ENCODE results near the gene SLC7A6.

SLC7A6 gene

DNA sequence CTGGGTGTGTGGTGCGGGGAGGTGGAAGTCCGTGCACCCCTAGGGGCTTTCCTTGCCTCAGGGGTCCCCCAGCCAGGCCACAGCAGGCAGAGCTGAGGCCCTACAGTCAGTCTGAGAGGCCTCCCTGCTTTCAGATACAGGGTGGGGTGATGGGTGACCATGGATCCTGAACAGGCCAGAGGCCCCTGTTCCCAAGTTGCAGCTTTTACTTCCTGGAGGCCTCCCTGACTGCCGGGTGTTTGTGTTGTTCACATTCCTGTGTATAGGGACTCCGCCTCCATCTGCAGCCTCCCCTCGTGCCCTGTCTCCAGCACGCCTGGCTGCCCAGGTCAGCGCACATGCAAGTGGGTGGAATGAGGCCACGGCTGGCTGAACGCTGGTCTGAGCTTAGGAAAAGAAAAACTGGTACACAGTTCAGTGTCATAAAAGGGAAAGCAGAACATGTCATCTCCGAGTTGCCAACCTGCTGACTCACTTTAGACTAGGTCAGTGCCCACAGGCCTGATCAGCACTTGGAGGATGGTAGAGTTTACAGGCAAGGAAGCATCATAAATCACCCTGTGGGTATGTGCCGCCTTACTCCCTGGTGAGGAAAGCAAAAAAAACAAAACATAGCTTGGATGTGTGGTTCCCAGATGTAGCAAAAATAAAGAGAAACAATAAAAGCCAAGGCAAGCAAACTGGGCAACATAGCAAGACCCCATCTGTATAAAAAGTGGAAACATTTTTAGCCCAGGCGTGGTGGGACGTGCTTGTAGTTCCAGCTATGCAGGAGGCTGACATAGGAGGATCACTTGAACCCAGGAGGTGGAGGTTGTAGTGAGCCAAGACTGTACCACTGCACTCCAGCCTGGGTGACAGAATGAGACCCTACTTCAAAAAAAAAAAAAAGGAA, 6.2 kb upstream of the SLC7A6 start:
- peak; percentile 52 for DNase-seq

DNA sequence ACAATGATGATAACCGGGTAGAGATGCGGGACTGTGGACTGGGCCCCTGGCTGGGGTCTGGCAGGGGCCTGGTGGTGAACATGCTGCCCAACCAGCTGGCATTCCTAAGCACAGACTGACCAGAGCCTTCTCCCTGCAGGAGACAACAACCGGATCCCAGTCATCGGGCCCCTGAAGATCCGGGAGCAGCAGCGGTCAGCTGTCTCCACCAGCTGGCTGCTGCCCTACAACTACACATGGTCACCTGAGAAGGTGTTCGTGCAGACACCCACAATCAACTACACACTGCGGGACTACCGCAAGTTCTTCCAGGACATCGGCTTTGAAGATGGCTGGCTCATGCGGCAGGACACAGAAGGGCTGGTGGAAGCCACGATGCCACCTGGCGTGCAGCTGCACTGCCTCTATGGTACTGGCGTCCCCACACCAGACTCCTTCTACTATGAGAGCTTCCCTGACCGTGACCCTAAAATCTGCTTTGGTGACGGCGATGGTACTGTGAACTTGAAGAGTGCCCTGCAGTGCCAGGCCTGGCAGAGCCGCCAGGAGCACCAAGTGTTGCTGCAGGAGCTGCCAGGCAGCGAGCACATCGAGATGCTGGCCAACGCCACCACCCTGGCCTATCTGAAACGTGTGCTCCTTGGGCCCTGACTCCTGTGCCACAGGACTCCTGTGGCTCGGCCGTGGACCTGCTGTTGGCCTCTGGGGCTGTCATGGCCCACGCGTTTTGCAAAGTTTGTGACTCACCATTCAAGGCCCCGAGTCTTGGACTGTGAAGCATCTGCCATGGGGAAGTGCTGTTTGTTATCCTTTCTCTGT, 5.1 kb upstream of the SLC7A6 start:
- DNase-seq = no peak

DNA sequence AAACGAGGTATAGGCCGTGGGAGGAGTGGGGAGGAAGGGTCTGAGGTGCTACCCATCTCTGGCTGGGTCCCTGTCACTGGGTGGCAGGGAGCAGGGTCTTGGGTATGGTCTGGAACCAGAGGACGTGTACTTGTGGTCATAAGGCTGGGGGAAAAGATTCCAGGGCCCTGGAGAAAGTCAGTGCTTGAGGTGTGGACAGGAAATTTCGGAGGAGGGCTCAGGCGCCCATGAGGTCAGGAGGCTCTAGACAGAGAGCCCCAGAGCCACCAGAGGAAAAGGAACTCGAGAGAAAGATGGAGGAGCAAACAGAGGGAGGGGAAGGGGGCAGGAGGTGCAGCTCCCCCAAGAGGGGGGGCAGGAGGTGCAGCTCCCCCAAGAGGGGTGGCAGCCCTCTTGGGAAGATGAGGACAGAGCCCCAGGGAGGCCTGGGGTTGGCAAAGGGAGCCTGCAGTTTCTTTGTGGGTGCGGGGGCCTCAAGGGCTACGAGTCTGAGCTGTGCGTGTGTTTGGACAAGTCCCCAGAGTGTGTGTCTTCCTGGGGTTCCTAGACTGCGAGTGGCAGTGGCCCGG, 683 bp upstream of the SLC7A6 start:
- DNase-seq = no peak

DNA sequence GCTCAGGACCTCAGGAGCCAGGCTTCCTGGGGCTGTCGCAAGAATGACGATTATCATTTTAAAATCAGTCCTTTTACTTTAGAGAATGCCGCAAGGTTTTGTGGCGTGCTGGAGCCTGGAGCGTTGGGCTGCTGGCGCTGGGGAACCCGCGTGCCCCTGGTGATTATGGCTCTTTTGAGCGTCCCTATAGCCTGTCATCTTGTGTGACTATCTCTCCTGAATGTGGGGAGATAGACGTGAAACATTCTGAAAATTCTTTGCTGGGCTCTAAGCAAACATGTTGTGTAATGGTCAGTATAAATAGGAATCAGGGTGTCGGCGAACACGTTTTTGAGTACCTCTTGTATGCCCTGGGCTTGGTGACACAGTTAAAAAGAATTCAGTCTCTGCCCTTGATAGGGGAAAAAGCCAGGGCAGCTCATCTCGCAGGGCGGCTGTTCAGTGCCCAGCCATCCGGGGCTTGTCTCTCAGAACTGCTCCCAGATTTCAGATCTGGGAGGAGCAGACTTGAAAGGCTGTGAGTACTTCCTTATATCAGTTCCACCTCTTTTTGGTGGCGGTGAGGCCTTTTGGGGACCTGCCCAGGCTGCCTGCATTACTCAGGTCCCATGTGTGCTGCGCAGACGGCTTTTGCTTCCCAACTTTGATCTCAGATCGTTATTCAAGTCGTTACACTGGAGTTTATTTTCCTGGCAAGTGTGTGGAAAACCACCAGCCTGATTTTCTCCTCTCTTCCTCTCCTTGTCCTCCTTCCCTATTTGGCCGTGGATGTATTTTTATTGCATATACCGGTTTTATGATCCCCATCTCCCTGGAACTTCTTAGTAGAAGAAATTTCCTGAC, 973 bp downstream of the SLC7A6 start:
- DNase-seq = peak; percentile 29

DNA sequence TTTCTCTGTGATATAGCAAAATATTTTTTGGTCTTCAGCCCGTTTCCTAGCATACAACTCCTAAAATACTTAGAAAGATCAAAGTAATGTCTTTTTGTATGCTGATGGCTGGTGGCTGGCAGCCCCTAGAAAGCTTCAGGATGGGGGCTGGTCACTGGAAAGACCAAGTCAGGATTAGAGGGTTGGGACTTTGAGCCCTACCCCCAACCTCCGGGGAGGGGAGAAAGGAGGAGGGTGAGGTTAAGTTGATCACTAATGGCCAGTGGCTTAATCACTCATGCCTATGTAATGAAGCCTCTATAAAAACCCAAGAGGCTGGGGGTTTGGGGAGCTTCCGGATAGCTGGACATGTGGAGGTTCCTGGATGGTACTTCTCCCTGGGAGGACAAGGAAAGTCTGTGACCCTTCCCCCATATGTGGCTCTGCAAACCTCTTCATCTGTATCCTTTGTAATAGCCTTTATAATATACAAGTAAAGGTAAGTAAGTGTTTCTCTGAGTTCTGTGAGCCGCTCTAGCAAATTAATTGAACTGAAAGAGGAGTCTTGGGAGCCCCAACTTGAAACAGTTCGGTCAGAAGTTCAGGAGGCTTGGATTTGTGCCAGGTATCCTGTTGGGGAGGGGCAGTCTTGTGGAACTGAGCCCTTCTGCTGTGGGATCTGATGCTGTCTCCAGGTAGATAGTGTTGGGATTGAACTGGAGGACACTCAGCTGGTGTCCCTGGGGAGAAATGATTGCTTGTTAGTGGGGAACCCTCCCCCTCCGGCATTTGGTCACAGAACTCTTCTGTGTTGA, 3.5 kb downstream of the SLC7A6 start:
- DNase-seq = no peak

DNA sequence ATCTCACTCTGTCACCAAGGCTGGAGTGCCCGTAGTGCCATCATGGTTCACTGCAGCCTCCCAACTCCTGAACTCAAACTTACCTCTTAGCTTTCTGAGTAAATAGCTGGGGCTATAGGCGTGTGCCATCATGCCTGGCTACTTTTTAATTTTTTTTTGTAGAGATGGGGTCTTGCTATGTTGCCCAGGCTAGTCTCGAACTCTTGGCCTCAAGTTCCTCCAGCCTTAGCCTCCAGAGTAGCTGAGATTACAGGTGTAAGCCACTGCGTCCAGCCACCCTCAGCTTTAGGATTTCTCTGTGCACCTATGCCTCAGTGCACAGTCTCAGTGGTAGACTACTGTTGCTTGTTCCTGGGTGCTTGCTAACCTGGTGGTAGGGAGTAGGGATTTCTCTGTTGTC, 5.5 kb downstream of the SLC7A6 start:
- no peak for DNase-seq

DNA sequence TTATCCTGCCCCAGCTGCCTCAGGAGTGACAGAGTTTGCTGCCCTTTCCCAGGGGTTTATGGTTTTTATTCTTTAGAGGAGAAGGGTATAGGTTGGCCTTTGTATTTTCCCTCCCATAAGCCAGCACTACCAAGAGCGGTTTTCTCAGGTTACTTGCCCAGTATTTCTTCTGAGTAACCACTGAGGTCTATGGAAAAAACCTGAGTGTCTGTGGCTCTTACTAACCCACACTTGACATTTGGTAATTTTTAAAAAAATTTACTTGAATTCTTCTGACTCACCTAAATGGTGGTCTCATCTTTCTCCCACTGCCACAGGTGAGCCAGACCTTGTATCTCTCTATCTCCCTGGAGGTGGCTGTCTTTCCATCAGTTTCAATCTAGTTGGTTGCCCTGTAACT, 6.0 kb downstream of the SLC7A6 start:
- no peak for DNase-seq

DNA sequence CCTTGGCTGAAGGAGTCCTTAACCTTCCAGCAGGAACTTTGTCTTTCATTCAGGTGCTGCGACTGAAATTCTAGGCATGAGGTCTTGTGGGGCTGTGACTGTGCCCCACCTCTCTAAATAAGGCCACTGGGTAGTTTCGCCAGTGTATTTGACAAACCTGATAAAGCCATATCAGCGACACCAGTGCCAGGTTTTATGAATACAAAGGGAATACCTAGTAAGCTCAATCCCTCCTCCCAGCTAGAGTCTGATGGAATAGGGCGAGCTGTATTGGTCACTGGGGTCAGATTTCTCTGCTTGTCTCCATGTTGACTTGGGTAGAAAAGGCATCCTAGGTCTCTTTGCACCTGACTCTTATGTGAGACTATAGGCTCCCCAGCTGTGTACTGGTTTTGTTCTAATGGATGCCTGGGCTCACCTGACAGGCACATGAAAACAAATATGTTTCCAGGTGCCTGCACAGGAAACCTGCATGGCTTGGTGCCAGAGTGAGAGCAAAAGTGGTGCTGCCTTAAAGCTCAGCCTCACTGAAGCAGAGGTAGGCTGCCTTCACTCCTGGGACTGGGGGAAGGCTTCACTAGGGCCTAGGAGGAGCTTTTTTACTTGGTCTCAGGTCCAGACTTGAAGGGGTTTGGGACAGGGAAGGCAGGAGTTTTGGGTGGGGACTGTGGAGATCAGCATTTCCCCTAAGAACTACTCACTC, 8.3 kb downstream of the SLC7A6 start:
- no peak for DNase-seq

DNA sequence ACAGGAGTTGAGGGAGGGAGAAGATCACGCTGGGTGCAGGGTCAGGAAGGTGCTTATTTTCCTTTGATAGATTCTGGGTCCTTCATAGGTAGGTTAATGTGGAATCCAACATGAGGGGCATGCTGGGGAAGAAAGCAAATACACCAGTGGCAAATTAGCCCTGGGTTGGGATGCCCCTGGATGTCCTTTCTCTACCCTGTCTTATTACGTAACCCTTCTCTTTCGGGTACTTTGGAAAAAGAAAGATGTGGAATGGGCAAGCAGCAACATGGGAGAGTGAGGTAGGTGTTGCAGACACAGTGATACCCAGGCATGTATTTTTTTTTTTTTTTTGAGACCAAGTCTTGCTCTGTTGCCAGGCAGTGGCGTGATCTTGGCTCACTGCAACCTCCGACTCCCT, 9.1 kb downstream of the SLC7A6 start:
- no peak for DNase-seq

DNA sequence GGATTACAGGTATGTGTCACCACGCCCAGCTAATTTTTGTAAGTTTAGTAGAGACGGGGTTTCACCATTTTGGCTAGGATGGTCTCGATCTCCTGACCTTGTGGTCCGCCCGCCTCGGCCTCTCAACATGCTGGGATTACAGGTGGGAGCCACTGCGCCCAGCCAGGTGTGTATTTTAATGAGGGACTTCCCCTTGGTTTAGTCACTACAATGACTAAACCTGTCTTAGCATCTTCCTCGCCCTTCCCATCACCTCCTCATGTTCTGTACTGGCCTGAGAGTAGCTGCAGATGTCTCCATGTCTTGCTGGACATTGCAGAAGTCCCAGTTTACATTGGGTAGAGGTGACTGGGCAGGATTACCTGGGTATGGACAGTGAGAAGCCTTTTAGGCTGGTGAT, 9.6 kb downstream of the SLC7A6 start:
- no peak for DNase-seq

DNA sequence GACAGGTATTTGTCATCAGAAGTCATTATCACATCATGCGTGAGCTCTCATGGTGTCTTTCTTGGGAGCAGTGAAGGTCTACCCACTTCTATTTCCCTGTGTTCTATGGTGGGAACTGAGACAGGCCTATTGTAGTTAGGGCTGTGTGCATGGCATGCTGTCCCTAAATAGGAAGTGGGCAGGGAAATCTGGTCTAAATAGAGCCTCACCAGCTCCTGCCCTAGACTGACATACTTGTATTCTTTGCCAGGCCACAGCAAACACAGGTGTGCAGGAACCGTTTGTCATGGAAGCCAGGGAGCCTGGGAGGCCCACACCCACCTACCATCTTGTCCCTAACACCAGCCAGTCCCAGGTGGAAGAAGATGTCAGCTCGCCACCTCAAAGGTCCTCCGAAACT, 10.1 kb downstream of the SLC7A6 start:
- DNase-seq = no peak

DNA sequence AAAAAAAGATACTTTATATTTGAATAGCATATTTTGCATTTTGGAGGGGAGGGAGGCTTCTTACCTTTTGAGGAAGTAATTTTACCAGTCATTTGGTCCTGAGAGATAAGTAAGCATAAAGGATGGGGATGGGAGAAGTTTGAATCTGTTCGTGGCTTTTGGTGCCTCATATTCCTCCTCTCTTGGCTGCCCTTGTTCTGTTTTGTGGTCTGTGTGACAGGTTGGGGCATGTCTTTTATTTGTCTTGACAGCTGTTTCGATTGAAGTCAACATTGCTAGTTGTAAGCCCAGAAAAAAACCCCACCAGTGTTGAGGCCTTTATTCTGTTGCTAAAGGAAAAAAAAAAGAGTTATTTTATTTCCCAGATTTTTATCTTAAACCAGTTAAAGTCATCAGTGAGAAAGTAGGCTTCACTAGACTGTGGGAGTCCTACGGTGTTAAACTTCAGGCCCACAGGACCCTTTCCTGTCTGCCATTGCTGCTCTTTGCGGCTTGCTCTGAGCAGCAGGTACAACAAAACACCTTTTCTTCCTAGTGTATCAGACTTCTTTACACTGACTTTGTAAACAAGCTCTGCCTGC, 11.4 kb downstream of the SLC7A6 start:
- DNase-seq = no peak

DNA sequence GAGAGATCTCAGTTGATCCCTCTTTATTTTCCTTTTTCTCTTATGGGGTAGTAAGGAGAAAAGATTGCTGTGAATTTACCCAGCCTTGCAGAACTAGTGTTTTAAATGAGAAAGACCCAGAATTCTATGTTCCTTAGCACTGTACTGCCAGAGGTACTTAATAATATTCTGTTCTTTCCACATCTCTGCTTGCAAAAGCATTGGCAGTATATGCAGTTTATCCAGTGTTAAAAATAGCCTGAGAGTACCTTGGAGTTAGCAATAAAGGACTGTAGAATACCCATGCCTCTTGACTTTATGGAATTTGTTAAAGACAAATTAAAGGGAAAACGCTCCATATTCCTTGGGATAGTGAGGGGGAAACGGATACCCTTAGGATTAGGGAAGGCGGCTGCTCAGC, 11.9 kb downstream of the SLC7A6 start:
- no peak for DNase-seq

DNA sequence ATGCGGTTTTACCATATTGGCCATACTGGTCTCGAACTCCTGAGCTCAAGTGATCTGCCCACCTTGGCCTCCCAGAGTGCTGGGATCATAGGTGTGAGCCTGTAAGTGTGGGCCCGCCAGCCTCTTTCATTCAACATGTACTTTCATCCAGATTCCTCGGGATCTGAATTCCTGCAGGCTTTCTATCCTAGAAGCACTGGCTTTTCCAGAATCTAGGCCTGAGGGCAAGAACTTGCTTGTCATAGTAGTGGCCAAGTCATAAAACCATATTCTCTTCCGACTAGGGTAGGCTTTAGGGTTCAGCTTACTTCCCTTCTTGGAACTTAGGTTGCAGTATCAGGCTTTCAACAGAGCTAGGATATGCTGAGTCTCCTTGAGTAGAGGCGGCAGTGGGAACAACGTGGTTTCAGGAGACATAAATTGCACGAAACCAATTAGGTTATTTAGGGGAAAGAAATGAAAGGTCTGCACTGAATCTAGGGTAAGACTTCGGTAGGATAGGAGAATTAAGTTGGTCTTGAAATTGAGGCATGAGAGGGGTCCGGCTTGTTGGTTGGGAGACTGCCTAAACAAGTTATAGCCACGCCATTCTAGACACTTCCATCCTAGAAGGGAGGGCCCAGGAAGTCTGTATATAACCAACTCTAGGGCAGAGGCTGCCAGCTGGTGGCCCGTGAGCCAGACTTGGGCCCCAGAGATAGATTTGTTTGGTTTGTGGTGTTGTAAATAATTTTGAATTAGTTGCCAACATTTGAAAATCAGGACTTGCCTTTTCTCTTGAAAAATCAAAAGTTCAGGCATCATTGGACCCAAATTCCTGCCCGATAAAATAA, 15.6 kb downstream of the SLC7A6 start:
- no peak for DNase-seq

DNA sequence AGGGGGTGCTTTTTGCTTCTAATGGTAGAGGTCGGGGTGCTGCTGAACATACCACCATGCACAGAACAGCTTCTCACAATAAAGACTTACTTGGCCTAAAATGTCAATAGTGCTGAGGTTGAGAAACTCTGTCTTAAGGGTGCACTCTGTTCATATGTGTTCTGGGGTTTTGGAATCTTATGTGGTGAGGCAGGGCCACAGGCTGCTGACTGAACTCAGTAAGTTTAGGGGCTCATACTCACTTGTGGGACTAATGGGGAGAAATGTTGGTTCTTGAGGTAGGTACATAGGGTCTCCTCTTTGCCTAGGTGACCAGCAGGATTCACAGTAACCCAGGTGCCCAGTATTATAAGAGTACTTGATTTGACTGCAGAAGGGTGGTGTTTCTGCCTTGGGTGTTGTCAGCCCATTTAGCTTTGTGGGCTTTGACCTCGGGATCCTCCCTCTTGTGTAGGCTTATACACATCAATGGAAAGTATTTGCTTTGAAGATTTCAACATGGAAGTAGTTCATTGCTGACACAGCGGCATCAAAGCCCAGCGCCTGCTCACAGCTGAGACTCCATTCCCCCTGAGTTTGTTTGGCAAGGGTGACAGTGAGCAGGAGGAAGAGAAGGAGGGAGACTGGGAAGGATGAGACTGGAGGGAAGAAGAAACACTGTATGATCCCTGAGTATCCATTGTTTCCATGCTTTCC, 17.2 kb downstream of the SLC7A6 start:
- no peak for DNase-seq

DNA sequence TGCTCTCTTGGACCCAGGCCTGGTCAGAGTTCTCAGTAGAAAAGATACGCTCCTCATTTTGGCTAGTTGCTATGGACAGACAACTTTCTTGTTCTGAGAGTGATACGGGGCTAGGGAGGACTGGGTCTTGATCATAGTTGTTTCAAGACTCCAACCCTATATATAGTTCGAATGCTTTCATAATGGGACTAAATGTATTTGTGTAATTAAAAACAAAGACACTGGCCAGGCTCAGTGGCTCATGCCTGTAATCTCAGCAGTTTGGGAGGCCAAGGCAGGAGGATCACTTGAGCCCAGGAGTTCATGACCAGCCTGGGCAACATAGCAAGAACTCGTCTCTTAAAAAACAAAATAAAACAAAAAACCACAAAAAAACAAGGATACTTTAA, 17.7 kb downstream of the SLC7A6 start:
- no peak for DNase-seq

DNA sequence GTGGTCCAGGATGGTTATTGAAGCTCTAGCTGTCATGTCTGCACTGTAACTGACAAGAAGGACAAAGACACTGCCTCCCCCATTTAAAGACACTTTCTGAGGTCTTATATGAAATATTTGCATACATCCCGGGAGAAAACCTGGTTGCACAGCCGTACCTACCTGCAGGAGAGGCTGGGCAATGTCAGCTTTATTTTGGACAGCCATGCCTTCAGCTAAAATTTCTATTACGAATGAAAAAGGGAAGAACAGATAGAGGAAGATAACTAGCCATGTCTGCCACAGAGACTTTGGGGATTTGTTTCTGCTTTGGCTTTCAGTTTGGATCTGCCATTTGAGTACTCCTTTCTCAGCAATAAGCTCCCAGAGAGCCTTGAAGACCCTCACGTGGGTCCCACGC, 19.0 kb downstream of the SLC7A6 start:
- DNase-seq = no peak

DNA sequence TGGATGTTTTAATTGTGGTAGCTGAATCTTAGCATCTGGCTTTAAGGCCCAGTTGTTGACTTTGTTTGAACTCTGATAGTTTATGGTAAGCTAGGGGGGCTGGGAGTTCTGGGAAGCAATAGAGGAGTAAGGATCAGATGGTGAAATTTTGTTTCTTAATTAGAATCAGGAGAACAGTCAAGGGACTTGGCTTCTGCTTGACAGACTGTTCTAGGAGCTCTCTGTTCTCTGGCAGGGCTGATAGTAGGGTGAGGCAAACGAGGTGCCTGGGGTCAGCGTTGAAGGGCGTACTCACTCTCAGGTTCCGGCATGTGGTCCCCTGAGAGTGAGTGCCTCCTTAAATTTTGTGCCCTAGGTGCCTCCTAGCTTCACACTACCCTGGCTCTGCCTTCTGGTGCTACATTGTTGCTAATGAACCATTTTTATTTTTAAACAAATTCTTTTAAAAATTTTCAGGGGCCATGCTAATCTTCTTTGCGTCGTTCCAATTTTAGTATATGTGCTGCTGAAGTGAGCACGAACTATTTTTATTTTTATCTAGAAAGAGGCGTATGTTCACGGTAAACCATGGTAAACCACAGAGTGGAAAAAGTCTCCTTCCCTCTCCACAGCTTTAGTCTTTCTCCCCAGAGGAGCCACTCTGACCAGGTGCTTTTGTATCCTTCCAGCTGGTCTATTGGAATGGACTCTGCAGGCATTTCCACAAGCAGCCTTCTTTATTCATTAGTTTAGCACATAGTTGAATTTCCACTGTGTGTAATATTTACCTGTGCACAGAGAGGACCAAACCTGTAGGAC, 19.7 kb downstream of the SLC7A6 start:
- DNase-seq = no peak

DNA sequence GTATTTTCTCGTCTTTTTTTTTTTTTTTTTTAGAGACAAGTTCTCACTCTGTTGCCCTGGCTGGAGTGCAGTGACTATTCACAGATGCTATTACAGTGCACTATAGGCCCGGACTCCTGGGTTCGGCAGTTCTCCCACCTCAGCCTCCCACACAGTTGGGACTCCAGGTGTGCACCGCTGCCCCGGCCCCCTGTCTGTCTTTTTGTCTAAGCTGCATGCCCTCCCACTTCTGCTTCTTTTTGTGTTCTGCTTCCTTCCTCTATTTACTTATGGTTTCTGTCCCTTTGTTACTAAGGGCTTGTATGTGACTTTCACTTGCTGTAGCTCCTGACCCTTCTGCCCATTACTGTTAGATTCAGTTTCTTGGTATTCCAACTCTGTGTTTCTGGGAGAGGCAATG, 20.5 kb downstream of the SLC7A6 start:
- no peak for DNase-seq
